Osteoblast (primary cell): Measurements from ENCODE around the gene CR2. TPM values are rescaled to one million over a fixed set of nuclear protein-coding genes. Genes with fewer than 3 reads are reported as not detected.
"Not testable (repeated sequence)": the region's sequence is repeated elsewhere in the genome, so short reads cannot be mapped to it uniquely, and the experiment has no call there.

Source experiments
- DNase-seq: peaks from one replicate; pipeline ENCODE4 v3.0.0; 2011; ENCODE audit warnings: low spot score, mixed read lengths; ENCODE audit not compliant: insufficient read length; ENCODE audit errors: missing footprints
- H2AFZ ChIP-seq: 2 replicates; pipeline ENCODE4 v1.6.0; 2011; ENCODE audit warnings: mild to moderate bottlenecking, low read length
- H3K27ac ChIP-seq: 2 replicates; pipeline ENCODE4 v1.5.1; 2011; ENCODE audit warnings: mild to moderate bottlenecking, low read depth, low read length, moderate library complexity
- H3K27me3 ChIP-seq: 2 replicates; pipeline ENCODE4 v1.6.0; 2012; ENCODE audit warnings: mild to moderate bottlenecking, control low read depth, inconsistent platforms, low read length, moderate library complexity; ENCODE audit not compliant: insufficient read depth
- H3K36me3 ChIP-seq: 2 replicates; pipeline ENCODE4 v1.5.1; 2011; ENCODE audit warnings: mild to moderate bottlenecking, low read length, control low read depth, moderate library complexity; ENCODE audit not compliant: insufficient read depth
- H3K4me1 ChIP-seq: 2 replicates; pipeline ENCODE4 v1.5.1; 2011; ENCODE audit warnings: mild to moderate bottlenecking, low read length, control low read depth, moderate library complexity; ENCODE audit not compliant: insufficient read depth
- H3K4me2 ChIP-seq: 2 replicates; pipeline ENCODE4 v1.6.0; 2011; ENCODE audit warnings: mild to moderate bottlenecking, low read length; ENCODE audit not compliant: insufficient read depth
- H3K4me3 ChIP-seq: fragments of 200-600 bp; sonication (generic); 3 replicates; pipeline ENCODE4 v1.5.1; 2012; ENCODE audit warnings: mild to moderate bottlenecking, low read length, inconsistent platforms; ENCODE audit not compliant: insufficient read depth
- H3K79me2 ChIP-seq: 2 replicates; pipeline ENCODE4 v1.6.0; 2012; ENCODE audit warnings: mild to moderate bottlenecking, low read length, control low read depth, inconsistent platforms; ENCODE audit not compliant: insufficient read depth
- H3K9me3 ChIP-seq: 2 replicates; pipeline ENCODE4 v1.5.1; 2011; ENCODE audit warnings: low read depth, low read length, control low read depth
- H4K20me1 ChIP-seq: 2 replicates; pipeline ENCODE4 v1.6.0; 2012; ENCODE audit warnings: mild to moderate bottlenecking, low read length, control low read depth; ENCODE audit not compliant: insufficient read depth
- CTCF ChIP-seq: IDR thresholded peaks from 2 replicates; pipeline ENCODE4 v1.5.1; 2011; ENCODE audit warnings: mild to moderate bottlenecking, low read depth, low read length, moderate library complexity; ENCODE audit errors: extremely low read depth
- total RNA-seq: library from RNA; depleted of rRNA; stranded (reverse); fragments of >200 nt; gene quantifications from 2 replicates; pipeline ENCODE4 v1.2.3, GENCODE V29; 2012

The CR2 gene
- total RNA-seq, 1 donor = not detected

GRCh38 chr1:207486198-207486597, 32.1 kb downstream of the CR2 start:
- Histone ChIP-seq H3K4me1 (no peaks in the 10 kb centered on the region), H3K27me3 (no peaks in the 10 kb centered on the region), H3K79me2 (no peaks in the 10 kb centered on the region), H3K9me3 (no peaks in the 10 kb centered on the region), H4K20me1 (no peaks in the 10 kb centered on the region), H3K4me2 (no peak overlapping the region), H3K4me3 (no peak overlapping the region), H3K27ac (no peak overlapping the region), H2AFZ (no peak overlapping the region), H3K36me3 (no peaks in the 10 kb centered on the region)
- DNase-seq = no peak
- no peak for TF ChIP-seq CTCF

- Histone ChIP-seq H3K79me2 (no peaks in the 10 kb centered on the region), H3K9me3 (no peaks in the 10 kb centered on the region), H4K20me1 (no peaks in the 10 kb centered on the region), H3K27ac (no peak overlapping the region), H3K4me2 (no peak overlapping the region), H2AFZ (no peak overlapping the region), H3K4me3 (no peak overlapping the region), H3K4me1 (no peaks in the 10 kb centered on the region), H3K36me3 (no peaks in the 10 kb centered on the region), H3K27me3 (no peaks in the 10 kb centered on the region)
- no peak for TF ChIP-seq CTCF
- DNase-seq = no peak
Observed at GRCh38 chr1:207487636-207488035, 33.5 kb downstream of the CR2 start.

GRCh38 chr1:207493212-207493611, 39.1 kb downstream of the CR2 start:
- H3K27me3 ChIP-seq = peaks cover 27% of the 10 kb centered on the region
- H3K4me3 ChIP-seq = no peak overlapping the region
- no peaks in the 10 kb centered on the region for H3K4me1 ChIP-seq
- DNase-seq = no peak
- no peak overlapping the region for H3K27ac ChIP-seq
- H3K4me2 ChIP-seq = no peak overlapping the region
- no peaks in the 10 kb centered on the region for H3K79me2 ChIP-seq
- no peak overlapping the region for H2AFZ ChIP-seq
- H3K9me3 ChIP-seq = no peaks in the 10 kb centered on the region
- no peaks in the 10 kb centered on the region for H3K36me3 ChIP-seq
- no peak for TF ChIP-seq CTCF
- H4K20me1 ChIP-seq = no peaks in the 10 kb centered on the region

GRCh38 chr1:207494171-207494570, 40.0 kb downstream of the CR2 start:
- no peaks in the 10 kb centered on the region for H4K20me1 ChIP-seq
- DNase-seq = no peak
- H3K79me2 ChIP-seq = no peaks in the 10 kb centered on the region
- no peak overlapping the region for H3K27ac ChIP-seq
- no peaks in the 10 kb centered on the region for H3K9me3 ChIP-seq
- no peaks in the 10 kb centered on the region for H3K36me3 ChIP-seq
- TF ChIP-seq CTCF = no peak
- peaks cover 27% of the 10 kb centered on the region for H3K27me3 ChIP-seq
- no peaks in the 10 kb centered on the region for H3K4me1 ChIP-seq
- no peak overlapping the region for H3K4me2 ChIP-seq
- H3K4me3 ChIP-seq = no peak overlapping the region
- no peak overlapping the region for H2AFZ ChIP-seq

GRCh38 chr1:207495281-207495680, 41.2 kb downstream of the CR2 start:
- not testable (repeated sequence) for H3K9me3 ChIP-seq, DNase-seq

More at GRCh38 chr1:207495281-207495680, 41.2 kb downstream of the CR2 start:
- H3K4me2 ChIP-seq, H3K36me3 ChIP-seq, H3K79me2 ChIP-seq, H2AFZ ChIP-seq, H3K4me1 ChIP-seq, H3K27ac ChIP-seq, H4K20me1 ChIP-seq, H3K4me3 ChIP-seq: not testable (repeated sequence)
- H3K27me3 ChIP-seq = peaks cover 27% of the 10 kb centered on the region
